Stimulated activated CD4-positive, alpha-beta T cell treated with anti-CD3 and anti-CD28 coated beads, Interleukin-12 subunit alpha, Interleukin-12 subunit beta, amount 100 ng/mL, for 24 hours (primary cell): ENCODE data around the gene SHC4.

ENCODE experiments used
- DNase-seq, 2 experiments: peaks; one replicate each; pipeline ENCODE4 v3.0.0-alpha.2; 2020; ENCODE audit warnings: low read depth in 2 of 2

SHC4 gene

DNA sequence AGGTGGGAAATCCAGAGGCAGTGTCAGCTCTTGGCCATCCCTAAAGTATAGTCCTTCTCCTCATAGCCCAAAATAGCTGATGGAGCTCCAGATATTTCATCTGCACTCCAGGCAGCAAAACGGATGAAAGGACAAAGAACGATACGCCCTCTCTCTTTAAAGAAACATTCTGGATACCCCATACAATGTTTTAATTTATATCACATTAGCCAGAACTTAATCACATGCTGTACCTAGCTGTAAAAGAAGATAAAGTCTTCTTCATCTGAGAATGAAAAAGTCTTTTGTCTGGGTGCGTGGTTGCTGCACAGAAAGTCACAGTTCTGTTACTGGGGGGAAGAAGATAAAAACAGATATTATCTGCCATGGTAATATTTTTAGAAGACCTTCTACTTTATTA, 4.3 kb upstream of the SHC4 start:
- DNase-seq, result no peak

DNA sequence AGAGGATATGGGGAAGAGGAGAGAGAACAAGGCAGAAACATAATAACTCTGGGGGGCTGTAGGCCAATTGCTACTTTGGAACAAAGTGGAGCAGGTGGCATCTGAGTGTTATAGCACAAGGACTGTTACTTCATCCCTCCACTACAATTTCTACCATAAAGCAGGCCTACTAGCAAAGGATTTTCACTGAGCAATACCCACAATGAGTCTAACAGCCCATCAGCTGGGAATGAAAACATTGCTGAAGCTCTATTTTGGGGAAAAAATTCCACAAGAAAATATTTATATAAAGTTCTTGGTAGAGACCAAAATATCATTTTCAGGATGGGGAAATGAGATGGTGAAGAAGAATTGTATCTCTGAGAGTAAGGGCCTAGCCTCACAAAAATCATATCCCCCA, 3.6 kb upstream of the SHC4 start:
- DNase-seq, result no peak

DNA sequence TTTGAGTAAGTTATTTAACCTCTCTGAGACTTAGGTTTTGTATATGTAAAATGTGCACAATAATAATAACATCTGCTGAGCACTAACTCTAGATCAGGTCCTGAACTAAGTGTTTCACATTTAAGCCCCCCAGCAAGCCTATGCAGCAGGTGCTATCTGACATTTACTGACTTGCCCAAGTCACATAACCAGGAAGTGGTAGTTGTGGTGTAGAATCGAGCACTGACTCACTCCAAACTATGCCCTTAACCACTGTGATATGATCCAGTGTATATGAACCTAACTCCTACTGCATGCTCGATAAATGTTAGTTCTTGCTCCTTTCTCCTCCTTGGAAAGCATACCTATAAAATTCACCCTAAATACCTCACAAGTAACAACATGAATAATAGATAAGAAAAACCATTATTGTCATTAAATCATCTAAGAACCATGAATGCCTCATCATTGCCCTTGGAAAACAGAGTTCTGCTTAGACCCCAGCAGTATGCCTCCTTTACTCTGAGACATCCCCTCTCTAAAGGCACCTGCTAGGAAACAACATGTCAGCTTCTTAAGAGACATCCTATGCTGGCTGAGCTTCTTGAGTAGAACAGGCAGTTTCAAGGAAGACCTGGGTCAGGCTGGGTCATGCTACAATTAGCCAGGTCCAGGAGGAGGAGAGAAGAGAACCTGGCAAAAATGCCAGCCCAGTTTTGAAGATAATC, 3.0 kb upstream of the SHC4 start:
- DNase-seq, result no peak

DNA sequence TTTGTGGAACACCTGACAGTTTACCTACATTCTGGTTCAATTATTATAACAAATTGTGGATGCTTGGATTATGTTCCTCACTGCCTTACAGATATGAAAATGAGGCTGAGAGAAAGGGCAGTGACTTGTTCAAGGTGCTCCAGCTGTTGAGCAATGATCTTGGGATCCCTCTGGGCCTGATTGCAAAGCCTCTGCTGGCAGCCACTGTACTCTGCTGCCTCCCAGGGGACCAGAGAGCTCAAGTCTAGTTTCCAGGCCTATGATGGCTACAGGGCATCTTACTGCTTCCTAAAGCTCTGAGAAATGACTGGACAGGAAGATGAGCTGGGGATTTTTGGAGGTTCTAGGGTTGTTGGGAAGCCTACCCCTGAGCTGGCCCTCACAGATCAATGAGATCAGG, 2.3 kb upstream of the SHC4 start:
- no peak for DNase-seq

DNA sequence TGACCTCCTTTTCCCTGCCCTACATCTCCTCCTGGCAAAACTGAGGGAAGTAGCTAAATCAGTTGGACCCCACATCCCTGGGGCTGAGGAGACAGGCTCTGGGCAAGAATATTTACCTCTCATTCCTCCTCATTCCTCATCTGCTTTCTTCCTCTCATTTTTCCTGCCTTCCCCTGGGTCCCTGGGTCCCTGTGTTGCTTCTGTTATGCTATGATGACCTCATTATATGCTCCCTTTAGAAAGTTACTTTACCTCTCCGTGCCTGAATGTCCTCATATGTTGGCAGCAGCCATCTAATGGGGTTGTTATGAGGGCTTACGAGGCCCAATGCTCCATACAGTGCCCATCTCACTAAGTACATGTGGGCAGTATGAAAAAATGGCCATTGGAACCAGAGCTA, 1.2 kb upstream of the SHC4 start:
- DNase-seq, result no peak

GRCh38 chr15:48962662-48963523, 826 bp downstream of the SHC4 start:
- no peak for DNase-seq

- DNase-seq, result no peak
Observed at GRCh38 chr15:48955967-48956366, 7.8 kb downstream of the SHC4 start.

DNA sequence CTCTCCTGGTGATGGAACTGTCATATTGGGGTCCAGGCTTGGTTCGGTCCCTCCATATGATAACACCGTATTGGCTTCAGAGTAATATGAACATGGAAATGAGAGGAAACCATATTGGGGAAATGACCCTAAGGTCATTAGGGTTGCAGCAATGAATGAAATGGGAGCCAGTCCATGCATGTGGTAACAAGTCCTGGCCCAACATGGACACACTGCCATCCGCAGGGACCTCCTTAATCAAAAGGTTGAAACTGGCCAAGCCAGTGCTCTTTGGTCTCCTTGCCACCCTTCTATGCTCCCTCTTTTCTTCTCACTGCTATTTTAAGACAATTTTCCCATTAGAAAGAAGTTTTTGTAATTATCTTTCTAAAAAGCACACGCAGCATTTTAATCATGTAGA, 8.3 kb downstream of the SHC4 start:
- no peak for DNase-seq

DNA sequence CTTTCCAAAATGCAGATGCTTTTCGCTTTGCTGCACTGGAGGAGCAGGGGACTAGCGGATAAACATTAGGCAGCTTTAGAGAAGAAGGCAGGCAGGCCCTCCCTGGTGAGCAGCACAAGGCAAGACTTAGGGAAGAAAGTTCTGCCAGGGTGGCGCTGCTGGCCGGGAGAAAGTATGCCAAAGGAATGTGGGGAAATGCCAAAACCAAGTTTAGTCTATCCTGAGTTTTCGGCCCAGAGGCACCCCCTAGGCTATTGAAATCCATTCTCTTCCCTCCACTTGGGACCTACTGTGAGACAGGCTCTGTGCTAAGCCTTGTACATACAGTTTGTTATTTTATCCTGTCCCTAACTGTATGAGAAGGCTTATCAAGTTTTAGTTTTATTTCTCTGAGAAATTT, 9.2 kb downstream of the SHC4 start:
- DNase-seq, result no peak

- no peak for DNase-seq
Observed at GRCh38 chr15:48946840-48947187, 16.9 kb downstream of the SHC4 start.

DNA sequence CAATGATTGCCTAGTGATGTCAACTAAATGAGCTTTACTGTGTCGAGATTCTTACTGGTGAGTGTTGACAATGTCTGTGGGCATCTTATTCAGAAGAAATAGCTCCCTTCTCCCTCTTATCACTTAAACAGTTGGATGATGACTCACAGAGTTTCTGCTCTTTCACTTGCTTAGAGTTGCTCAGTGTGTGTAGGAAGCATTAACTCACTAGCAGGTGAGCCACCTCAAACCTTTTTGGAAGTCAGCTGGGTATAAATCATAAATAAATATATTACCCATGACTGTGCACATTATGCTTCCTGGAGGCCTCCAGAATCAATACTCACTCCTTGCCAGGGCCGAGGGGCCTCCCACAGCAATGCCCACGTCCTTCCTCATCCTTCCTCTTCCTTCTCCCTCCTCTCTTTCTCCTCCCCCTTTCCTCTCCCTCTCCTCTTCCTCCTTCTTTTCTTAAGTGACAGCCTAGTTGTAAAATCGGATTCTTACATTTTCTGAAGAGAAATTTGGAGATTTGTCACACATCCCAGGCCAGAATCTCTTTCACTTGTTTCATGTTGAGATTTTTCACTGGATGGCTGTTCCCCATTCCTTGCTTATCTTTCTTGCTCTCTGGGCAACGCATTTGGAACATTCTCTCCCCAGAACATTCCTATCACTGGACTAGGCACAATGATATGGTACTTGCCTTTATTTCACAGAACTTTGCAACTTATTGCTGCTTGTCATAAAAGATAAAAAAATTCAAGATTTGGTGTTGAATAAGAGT, 17.5 kb downstream of the SHC4 start:
- DNase-seq, result no peak

- DNase-seq, result no peak
Observed at GRCh38 chr15:48945386-48945785, 18.3 kb downstream of the SHC4 start.

- no peak for DNase-seq
Observed at GRCh38 chr15:48941904-48942303, 21.8 kb downstream of the SHC4 start.

DNA sequence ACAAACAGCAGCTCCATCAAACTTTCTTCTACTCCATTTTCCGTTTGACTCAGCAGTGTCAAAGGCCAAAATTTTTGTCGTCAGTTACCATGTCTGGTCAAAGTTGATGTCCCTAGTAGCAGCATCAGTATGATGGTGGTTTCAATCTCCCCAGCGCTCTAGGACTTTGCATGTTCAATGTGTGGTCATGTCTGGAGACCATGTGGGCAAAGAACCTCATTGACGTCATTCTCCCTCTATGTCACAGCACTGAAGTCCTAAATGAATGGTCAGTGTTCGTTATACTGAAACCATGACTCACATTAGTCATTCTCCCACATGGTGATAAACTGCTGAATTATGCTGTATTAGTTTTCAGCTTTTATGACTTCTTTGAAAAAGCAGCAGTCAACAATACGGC, 23.2 kb downstream of the SHC4 start:
- DNase-seq, result no peak

DNA sequence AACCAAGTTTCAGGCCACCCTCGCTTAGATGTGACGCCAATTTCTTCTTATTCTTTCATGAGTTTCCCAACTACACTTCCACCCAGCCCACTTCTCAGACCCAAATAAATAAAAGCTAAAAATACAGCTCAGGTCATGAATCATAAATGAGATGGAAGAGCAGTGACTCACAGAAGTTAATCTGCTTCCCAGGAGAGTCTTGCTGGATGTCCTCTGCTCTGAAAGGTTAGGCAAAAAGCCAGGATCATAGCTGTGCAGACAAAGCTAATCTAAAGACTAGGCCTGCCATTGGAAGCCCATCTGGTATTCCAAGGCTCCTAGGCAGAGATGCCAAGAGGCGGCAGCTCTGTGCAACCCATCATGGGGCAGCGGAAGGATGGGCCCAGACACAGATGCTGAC, 24.1 kb downstream of the SHC4 start:
- DNase-seq, result no peak

DNA sequence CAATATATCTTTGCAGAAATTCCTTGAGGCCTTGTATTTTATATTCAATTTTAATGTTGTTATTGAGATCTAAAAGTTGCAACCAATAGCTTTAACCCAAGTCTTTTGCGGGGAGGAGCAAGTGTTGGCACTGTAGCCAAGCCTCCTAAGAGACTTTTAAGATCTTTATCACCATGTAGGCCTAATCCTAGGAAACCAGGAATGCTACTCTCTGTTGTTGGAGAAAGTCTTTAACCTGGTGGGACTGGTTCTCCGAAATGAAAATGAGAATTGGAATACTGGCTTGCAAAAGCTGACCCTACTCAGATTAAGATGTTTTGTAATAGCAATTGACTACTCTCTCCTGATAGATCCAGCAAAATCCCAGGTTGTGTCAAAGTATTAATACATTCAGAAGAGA, 25.8 kb downstream of the SHC4 start:
- no peak for DNase-seq

GRCh38 chr15:48936666-48937065, 27.1 kb downstream of the SHC4 start:
- no peak for DNase-seq

- no peak for DNase-seq
Observed at GRCh38 chr15:48935236-48935635, 28.5 kb downstream of the SHC4 start.

- DNase-seq, result no peak
Observed at GRCh38 chr15:48930735-48931134, 33.0 kb downstream of the SHC4 start.

GRCh38 chr15:48929661-48930060, 34.1 kb downstream of the SHC4 start:
- no peak for DNase-seq

- DNase-seq, result peak in 1 of 2 experiments; percentile 50
Observed at GRCh38 chr15:48928877-48929538, 34.7 kb downstream of the SHC4 start.

DNA sequence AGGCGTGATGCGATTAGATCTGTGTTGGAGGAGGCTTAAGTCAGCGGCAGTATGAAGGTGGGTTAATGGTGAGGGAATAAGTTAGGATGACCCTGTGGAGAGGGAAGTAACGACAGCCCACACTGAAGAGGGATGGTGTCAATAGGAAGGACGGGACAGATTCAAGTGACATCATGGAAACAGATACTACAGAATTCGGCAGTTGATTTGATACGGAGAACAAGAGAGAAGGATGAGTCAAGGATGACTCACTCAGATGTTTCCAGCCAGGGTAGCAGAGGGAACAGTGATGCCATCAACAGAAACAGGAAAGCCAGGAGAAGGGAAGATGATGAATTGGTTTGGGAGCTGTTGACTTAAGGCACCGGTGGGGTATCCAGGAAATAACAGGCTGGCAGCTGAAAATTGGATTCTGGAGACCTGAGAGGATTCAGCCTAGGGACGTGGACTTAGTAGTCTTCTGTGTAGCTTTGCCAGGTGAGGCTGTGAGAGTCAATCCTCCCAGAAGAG, 38.0 kb downstream of the SHC4 start:
- no peak for DNase-seq
